Esophagus muscularis mucosa (tissue), 4 donors: ENCODE results near the gene RPL22L1.

Experiments
- EP300 ChIP-seq: sonication (generic); formaldehyde crosslinking; IDR thresholded peaks from one replicate; pipeline ENCODE4 v1.6.1; 2017; ENCODE audit warnings: antibody characterized with exemption
- POLR2A ChIP-seq: fragments of 450-650 bp; IDR thresholded peaks from one replicate; pipeline ENCODE4 v1.6.1; 2017; ENCODE audit warnings: antibody characterized with exemption, moderate library complexity, mild to moderate bottlenecking, low read depth
- POLR2AphosphoS5 ChIP-seq, 2 donors: sonication (generic); formaldehyde crosslinking; IDR thresholded peaks; one replicate each; pipeline ENCODE4 v1.6.1; 2017; ENCODE audit warnings: antibody characterized with exemption in 2 of 2
- TF ChIP-seq, protein P1 (sequence below), 3 experiments: fragments of 200-600 bp in 2 of 3; fragments of 450-650 bp in 1 of 3; sonication (generic) in 2 of 3; IDR thresholded peaks; one replicate each; pipeline ENCODE4 v1.5.1; 2017 to 2019; ENCODE audit warnings: antibody characterized with exemption in 3 of 3, mild to moderate bottlenecking in 2 of 3, moderate library complexity in 1 of 3

DNA sequence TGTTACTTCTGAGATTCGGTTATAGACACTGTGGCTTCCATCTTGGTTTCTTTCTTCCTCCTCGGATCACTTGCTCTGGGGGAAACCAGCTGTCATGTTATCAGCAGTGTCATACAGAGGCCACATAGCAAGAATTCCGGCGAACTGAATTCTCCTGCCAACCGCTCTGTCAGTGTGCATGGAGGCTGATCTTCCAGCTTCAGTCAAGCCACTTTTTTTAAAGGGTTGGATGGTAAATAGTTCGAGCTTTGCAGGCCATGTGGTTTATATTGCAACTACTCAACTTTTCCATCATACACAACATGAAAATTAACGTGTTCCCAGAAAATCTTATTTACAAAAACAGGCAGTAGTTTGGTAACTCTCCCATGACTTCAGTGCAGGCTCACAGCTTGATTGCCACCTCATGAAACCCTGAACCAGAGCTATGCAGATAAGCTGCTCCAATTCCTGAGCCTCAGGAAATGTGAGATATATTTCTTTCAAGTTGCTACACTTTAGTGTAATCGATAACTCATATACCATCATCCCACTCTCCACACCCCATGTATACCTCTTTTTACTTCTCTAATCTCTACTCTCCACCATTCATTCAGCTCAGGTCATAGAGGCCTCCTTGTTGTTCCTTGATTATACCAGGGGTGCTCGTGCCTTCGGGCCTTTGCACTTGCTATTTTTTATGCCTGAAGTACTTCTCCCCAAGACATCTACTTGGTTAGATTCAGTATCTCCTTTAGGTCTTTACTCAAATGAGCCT lies 7.2 kb downstream of the RPL22L1 start:
- TF ChIP-seq, protein P1, sequence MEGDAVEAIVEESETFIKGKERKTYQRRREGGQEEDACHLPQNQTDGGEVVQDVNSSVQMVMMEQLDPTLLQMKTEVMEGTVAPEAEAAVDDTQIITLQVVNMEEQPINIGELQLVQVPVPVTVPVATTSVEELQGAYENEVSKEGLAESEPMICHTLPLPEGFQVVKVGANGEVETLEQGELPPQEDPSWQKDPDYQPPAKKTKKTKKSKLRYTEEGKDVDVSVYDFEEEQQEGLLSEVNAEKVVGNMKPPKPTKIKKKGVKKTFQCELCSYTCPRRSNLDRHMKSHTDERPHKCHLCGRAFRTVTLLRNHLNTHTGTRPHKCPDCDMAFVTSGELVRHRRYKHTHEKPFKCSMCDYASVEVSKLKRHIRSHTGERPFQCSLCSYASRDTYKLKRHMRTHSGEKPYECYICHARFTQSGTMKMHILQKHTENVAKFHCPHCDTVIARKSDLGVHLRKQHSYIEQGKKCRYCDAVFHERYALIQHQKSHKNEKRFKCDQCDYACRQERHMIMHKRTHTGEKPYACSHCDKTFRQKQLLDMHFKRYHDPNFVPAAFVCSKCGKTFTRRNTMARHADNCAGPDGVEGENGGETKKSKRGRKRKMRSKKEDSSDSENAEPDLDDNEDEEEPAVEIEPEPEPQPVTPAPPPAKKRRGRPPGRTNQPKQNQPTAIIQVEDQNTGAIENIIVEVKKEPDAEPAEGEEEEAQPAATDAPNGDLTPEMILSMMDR (IDR thresholded peaks at IDR 0.05): no peak
- TF ChIP-seq POLR2A: no peak
- TF ChIP-seq POLR2AphosphoS5 (IDR thresholded peaks at IDR 0.05): no peak
- no peak for TF ChIP-seq EP300
